T follicular helper cell (primary cell): Measurements from ENCODE around the gene TCERG1L.
"Not testable (repeated sequence)": the region's sequence is repeated elsewhere in the genome, so short reads cannot be mapped to it uniquely, and the experiment has no call there.

Source experiments
- DNase-seq: peaks from one replicate; pipeline ENCODE4 v3.0.0-alpha.2; 2020; ENCODE audit warnings: low read depth

The TCERG1L gene

GRCh38 chr10:131085091-131085860 lies 226.2 kb downstream of the TCERG1L start:
- no peak for DNase-seq

GRCh38 chr10:131084791-131085090 lies 226.8 kb downstream of the TCERG1L start:
- DNase-seq, result no peak

GRCh38 chr10:131083915-131084790 lies 227.4 kb downstream of the TCERG1L start:
- no peak for DNase-seq

- DNase-seq, result no peak
Observed at GRCh38 chr10:131082991-131083481, 228.5 kb downstream of the TCERG1L start.

GRCh38 chr10:131082201-131082850 lies 229.2 kb downstream of the TCERG1L start:
- DNase-seq, result no peak

GRCh38 chr10:131081786-131082185 lies 229.7 kb downstream of the TCERG1L start:
- DNase-seq, result no peak

GRCh38 chr10:131081376-131081775 lies 230.1 kb downstream of the TCERG1L start:
- no peak for DNase-seq

GRCh38 chr10:131080571-131080970 lies 230.9 kb downstream of the TCERG1L start:
- no peak for DNase-seq

- DNase-seq, result no peak
Observed at GRCh38 chr10:131079314-131079713, 232.2 kb downstream of the TCERG1L start.

- not testable (repeated sequence) for DNase-seq
Observed at GRCh38 chr10:131078882-131079280, 232.6 kb downstream of the TCERG1L start.

GRCh38 chr10:131078131-131078881 lies 233.2 kb downstream of the TCERG1L start:
- no peak for DNase-seq

GRCh38 chr10:131077724-131078123 lies 233.8 kb downstream of the TCERG1L start:
- no peak for DNase-seq

- no peak for DNase-seq
Observed at GRCh38 chr10:131077031-131077430, 234.5 kb downstream of the TCERG1L start.

- no peak for DNase-seq
Observed at GRCh38 chr10:131076356-131076755, 235.2 kb downstream of the TCERG1L start.

- no peak for DNase-seq
Observed at GRCh38 chr10:131075218-131075770, 236.2 kb downstream of the TCERG1L start.

GRCh38 chr10:131074682-131075081 lies 236.8 kb downstream of the TCERG1L start:
- DNase-seq, result no peak

GRCh38 chr10:131073469-131074035 lies 238.0 kb downstream of the TCERG1L start:
- no peak for DNase-seq

- DNase-seq, result no peak
Observed at GRCh38 chr10:131072651-131073468, 238.7 kb downstream of the TCERG1L start.

- no peak for DNase-seq
Observed at GRCh38 chr10:131071721-131072120, 239.8 kb downstream of the TCERG1L start.

GRCh38 chr10:131070856-131071255 lies 240.7 kb downstream of the TCERG1L start:
- no peak for DNase-seq
